ENCODE results near the gene NELL2. TPM values are rescaled to one million over a fixed set of nuclear protein-coding genes. Genes with fewer than 3 reads are reported as not detected.

Gene NELL2
- polyA plus RNA-seq, 3 donors: 0.09 to 0.98 (median 0.39) TPM

DNA sequence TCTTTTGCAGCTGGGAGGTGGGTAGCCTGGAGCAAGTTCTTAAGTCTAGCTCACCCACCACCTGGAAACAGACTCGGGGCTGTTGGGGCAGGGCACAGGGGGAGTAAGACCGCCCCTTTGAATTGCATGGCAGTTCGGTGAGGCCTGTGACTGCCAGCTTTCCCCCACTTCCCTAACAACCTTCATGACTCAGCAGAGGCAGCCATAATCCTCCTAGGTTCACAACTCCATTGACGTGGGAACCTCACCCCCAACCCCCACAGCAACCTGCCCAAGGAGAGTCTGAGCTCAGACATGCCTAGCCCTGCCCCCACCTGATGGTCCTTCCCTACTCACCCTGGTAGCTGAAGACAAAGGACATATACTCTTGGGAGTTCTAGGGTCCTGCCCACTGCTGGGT lies 87.4 kb downstream of the NELL2 start:
- no peak for DNase-seq
- Histone ChIP-seq H3K4me2 (replicated peaks; ENCODE audit: extremely low read depth, low read length, poor library complexity, severe bottlenecking) (no peak overlapping the region), H4K20me1 (ENCODE audit: insufficient read depth, low read length) (no peaks in the 10 kb centered on the region), H3K36me3 (replicated peaks in 1 of 2; ENCODE audit: control insufficient read depth in 1 of 2, insufficient read depth in 2 of 2, low read length in 2 of 2) (no peaks in the 10 kb centered on the region), H3K9ac (ENCODE audit: insufficient read depth, low read length, poor library complexity, severe bottlenecking) (no peak overlapping the region), H3K27me3 (ENCODE audit: control insufficient read depth in 2 of 2, insufficient read depth in 2 of 2, low read length in 2 of 2) (no peaks in the 10 kb centered on the region), H3K9me3 (replicated peaks in 1 of 2; ENCODE audit: control insufficient read depth in 1 of 2, insufficient read depth in 1 of 2, low read length in 2 of 2) (peaks cover 0 to 4% of the 10 kb centered on the region in 2 donors), H3K79me2 (ENCODE audit: insufficient read depth, low read length) (no peaks in the 10 kb centered on the region), H3K4me3 (replicated peaks in 1 of 3; ENCODE audit: low read depth in 2 of 3, low read length in 3 of 3) (no peak overlapping the region), H2AFZ (ENCODE audit: insufficient read depth, low read depth, low read length, poor library complexity, severe bottlenecking) (no peak overlapping the region), H3K27ac (ENCODE audit: low read depth in 1 of 2, low read length in 2 of 2) (no peak overlapping the region), H3K4me1 (ENCODE audit: control insufficient read depth in 1 of 2, insufficient read depth in 2 of 2, low read length in 2 of 2) (no peaks in the 10 kb centered on the region)
- H3K36me3 Mint-ChIP-seq: no peaks in the 10 kb centered on the region
- TF ChIP-seq, protein P1, sequence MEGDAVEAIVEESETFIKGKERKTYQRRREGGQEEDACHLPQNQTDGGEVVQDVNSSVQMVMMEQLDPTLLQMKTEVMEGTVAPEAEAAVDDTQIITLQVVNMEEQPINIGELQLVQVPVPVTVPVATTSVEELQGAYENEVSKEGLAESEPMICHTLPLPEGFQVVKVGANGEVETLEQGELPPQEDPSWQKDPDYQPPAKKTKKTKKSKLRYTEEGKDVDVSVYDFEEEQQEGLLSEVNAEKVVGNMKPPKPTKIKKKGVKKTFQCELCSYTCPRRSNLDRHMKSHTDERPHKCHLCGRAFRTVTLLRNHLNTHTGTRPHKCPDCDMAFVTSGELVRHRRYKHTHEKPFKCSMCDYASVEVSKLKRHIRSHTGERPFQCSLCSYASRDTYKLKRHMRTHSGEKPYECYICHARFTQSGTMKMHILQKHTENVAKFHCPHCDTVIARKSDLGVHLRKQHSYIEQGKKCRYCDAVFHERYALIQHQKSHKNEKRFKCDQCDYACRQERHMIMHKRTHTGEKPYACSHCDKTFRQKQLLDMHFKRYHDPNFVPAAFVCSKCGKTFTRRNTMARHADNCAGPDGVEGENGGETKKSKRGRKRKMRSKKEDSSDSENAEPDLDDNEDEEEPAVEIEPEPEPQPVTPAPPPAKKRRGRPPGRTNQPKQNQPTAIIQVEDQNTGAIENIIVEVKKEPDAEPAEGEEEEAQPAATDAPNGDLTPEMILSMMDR (IDR thresholded peaks at IDR 0.05): no peak
- no peak overlapping the region for H3K27ac Mint-ChIP-seq
- no peaks in the 10 kb centered on the region for H3K4me1 Mint-ChIP-seq
- H3K27me3 Mint-ChIP-seq (ENCODE audit: low read depth in 3 of 3): peaks cover 0 to 2% (median 0%) of the 10 kb centered on the region in 3 donors
- H3K4me3 Mint-ChIP-seq: no peak overlapping the region
- peaks cover 0 to 8% (median 4%) of the 10 kb centered on the region in 7 donors for H3K9me3 Mint-ChIP-seq
- intact Hi-C loops (cut with micrococcal nuclease): no loop called here
- 62% methylated on average over 2 of the region's 4 CpGs for WGBS (ENCODE audit: insufficient coverage)

GRCh38 chr12:44780221-44780790 lies 95.8 kb downstream of the NELL2 start:
- 80% methylated on average over 1 of the region's 2 CpGs for WGBS (ENCODE audit: insufficient coverage)
- no peaks in the 10 kb centered on the region for H3K36me3 ChIP-seq (replicated peaks in 1 of 2; ENCODE audit: control insufficient read depth in 1 of 2, insufficient read depth in 2 of 2, low read length in 2 of 2)
- H3K27ac Mint-ChIP-seq: no peak overlapping the region

More at GRCh38 chr12:44780221-44780790, 95.8 kb downstream of the NELL2 start:
- intact Hi-C loops (cut with micrococcal nuclease): no loop called here
- TF ChIP-seq, protein P1 (IDR thresholded peaks at IDR 0.05): no peak
- Histone ChIP-seq H3K9ac (ENCODE audit: insufficient read depth, low read length, poor library complexity, severe bottlenecking) (no peak overlapping the region), H3K4me3 (replicated peaks in 1 of 3; ENCODE audit: low read depth in 2 of 3, low read length in 3 of 3) (no peak overlapping the region), H3K4me1 (ENCODE audit: control insufficient read depth in 1 of 2, insufficient read depth in 2 of 2, low read length in 2 of 2) (no peaks in the 10 kb centered on the region), H3K27me3 (ENCODE audit: control insufficient read depth in 2 of 2, insufficient read depth in 2 of 2, low read length in 2 of 2) (no peaks in the 10 kb centered on the region), H2AFZ (ENCODE audit: insufficient read depth, low read depth, low read length, poor library complexity, severe bottlenecking) (no peak overlapping the region), H3K9me3 (replicated peaks in 1 of 2; ENCODE audit: control insufficient read depth in 1 of 2, insufficient read depth in 1 of 2, low read length in 2 of 2) (no peaks in the 10 kb centered on the region), H4K20me1 (ENCODE audit: insufficient read depth, low read length) (no peaks in the 10 kb centered on the region), H3K79me2 (ENCODE audit: insufficient read depth, low read length) (no peaks in the 10 kb centered on the region), H3K27ac (ENCODE audit: low read depth in 1 of 2, low read length in 2 of 2) (no peak overlapping the region), H3K4me2 (replicated peaks; ENCODE audit: extremely low read depth, low read length, poor library complexity, severe bottlenecking) (no peak overlapping the region)
- Mint-ChIP-seq H3K4me1 (no peaks in the 10 kb centered on the region), H3K36me3 (no peaks in the 10 kb centered on the region), H3K9me3 (peaks cover 0 to 6% (median 2%) of the 10 kb centered on the region in 7 donors), H3K27me3 (ENCODE audit: low read depth in 3 of 3) (no peaks in the 10 kb centered on the region), H3K4me3 (no peak overlapping the region)
- DNase-seq: no peak

Data from CD14-positive monocyte (primary cell).